Endometrial microvascular endothelial cells (primary cell): Measurements from ENCODE around the gene CYB561. TPM values are rescaled to one million over a fixed set of nuclear protein-coding genes. Genes with fewer than 3 reads are reported as not detected.
"Not testable (repeated sequence)": the region's sequence is repeated elsewhere in the genome, so short reads cannot be mapped to it uniquely, and the experiment has no call there.

Experiments used
- in situ Hi-C: cut with HindIII; loops from 2 replicates; pipeline ENCODE4 v1.10.0; 2017; ENCODE audit warnings: low sequenced_read_pairs, low pct_unique_long_range_greater_than_20kb; ENCODE audit errors: inconsistent ontology term
- total RNA-seq: library from RNA; depleted of rRNA; stranded (reverse); fragments of >200 nt; gene quantifications from one replicate; pipeline ENCODE4 v1.2.3, GENCODE V29; 2015; ENCODE audit errors: inconsistent ontology term

Gene CYB561
- total RNA-seq, 1 donor from 2014 or later, result 17.2 TPM

DNA sequence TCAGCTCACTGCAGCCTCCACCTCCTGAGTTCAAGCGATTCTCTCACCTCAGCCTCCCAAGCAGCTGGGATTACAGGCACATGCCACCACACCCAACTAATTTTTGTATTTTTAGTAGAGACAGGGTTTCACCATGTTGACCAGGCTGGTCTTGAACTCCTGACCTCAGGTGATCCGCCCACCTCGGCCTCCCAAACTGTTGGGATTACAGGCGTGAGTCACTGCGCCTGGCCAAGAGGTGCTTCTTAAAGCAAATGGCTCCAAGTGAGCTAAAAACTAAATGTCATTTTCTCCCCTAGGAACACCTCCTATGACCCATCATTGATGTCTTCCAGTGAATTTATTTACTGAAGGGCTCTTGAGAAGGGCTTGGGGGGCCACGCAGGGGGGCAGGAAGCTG lies 8.3 kb upstream of the CYB561 start:
- in situ Hi-C loops, result not testable (repeated sequence)

DNA sequence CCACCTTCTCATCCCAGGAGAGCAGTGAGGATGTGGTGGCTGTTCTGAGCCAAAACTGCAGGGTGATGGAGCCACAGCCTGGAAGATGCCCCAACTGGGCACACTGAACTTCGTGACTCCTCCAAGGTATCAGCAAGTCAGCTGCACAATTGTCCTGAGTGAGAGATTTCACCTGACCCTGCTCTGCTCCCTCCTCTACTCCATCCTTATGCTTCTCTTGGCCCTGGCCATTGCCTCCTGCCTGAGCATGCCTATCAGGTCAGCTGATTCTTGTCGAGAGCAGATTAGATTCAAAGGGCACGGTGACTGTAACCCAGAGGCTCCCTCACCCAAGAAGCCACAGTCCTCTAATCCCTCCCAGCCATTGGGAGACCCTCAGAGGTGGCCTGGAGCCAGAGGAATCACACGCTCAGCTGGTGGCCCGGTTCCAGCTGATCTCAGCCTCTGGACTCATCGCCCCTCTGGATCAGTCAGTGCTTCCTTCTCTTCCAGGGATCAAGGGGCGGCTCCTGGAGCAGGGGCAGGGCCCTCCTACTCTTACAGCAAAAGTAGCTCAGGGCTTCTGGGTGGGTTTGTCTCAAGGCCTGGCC lies 7.0 kb upstream of the CYB561 start:
- in situ Hi-C loops, result no loop called here

DNA sequence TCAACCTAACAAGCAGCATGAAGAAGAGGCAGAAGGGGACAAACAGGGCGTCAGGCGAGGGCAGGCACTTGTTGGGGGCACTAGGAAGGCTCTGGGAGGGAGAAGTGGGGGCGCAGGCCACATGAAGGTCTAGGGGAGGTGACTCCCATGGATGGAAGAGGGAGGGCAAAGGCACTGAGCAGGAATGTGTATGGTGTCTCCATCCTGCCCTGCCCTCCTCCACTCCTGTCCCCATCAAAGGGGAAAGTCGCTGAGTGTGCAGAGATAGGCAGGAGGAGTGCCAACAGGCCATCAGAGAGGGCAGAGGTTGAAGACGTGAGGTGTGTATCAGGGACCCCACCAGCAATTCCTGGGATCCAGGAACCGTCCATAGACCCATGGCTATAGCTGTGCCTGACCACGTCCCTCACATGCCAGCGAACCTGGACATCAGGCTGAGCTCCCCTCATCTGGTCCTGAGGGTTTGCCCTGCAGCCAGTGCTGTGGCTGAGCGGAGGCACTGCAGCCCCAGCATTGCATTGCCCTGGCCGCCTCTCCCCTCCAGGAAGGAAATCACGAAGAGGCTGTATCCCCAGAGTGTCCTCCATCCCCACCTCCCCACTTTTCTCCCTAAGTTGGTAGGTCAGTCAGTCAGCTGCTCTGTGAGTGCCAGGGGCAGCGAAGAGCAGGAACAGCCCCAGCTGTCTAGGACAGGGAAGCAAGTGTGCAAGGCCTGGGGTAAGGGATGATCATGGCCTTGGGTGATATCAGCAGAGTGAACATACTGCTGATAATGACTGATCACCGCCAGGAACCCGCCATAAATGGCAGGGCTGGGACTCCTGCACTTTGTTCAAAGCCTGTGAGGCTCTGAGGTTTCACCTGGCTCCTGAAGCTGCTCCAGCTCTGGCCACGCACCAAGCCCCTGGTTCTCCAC lies 6.2 kb upstream of the CYB561 start:
- in situ Hi-C loops, result no loop called here

DNA sequence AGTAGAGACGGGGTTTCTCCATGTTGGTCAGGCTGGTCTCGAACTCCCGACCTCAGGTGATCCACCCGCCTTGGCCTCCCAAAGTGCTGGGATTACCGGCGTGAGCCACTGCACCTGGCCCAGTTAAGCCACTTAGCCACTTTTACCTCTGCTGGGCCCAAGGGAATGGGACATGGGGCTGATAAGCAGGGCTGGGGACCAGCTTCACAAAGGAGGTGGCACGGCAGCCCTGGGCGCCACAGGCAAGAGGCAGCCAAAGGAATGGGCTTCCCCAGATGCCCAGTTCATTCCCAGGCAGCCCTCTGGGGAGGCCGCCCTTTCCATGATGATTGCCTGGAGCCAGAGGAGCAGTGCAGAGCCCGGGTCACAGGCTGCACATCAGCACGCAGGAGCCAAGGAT lies 5.0 kb upstream of the CYB561 start:
- in situ Hi-C loops, result no loop called here

DNA sequence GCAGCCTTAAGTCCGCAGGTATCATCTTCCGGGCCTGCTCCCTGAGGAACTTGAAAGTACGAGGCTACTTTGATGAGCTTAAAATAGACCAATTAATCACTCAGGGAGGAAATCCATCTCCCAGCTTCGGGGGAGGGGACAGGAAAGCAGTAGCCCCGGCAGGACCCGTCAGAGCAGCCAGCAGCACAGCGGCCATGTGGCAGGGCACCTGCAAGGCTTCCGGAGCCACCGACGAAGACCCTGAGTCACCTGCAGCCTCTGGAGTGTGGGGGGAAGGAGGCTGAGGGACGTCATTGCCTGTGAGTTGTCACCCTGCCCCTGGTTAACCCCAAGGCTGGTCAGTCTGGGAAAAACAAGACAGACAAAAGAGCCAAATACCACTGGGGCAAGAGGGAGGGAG lies 4.4 kb upstream of the CYB561 start:
- in situ Hi-C loops, result no loop called here

DNA sequence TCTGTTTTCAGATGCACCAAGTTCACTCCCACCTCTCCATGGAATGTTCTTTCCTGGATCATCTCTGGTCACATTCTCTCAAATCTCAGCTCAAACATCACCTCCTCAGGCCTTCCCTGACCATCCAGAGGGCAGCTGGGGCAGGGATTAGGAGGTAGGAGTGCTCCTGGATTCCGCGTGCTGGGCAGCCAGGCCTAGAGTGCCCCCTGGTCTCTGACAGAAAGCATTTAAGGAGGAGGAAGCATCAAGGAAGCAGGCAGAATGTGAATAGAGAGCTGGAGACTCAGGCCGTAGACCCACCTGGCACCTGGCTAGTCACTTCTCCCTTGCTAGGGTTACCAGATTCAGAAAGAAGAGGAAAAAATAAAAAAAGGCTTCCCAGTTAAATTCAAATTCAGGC lies 2.5 kb upstream of the CYB561 start:
- in situ Hi-C loops, result loop anchor here (25.0 kb wide), 1 partner anchor 139 kb away; no protein-coding TSS in a partner anchor

DNA sequence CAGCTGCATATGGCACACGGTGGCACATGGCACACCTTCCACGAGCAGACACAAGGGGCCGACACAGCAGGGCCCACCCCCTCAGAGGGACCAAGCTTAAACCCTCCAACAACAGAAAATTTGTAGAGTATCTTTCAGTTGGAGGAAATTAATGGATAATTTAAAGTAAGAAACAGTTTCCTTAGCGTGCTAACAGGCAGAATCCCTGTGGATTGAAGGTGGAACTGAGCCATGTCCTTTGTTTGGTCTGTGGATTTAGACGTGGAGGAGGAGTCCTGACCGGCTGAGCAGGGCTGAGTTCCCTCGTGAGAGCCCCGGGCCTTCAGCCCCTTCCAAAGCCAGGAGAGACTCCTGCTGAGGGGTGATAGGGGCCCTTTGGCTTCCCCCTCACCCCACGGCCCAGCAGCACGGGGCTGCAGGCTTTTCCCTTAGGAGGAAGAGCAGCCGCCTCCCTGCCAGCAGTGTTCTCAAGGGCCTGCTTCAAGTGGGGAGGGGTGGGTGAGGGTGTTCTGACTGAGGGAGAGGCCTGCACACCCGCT lies 1.4 kb upstream of the CYB561 start:
- in situ Hi-C loops, result loop anchor here (25.0 kb wide), 1 partner anchor 140 kb away; no protein-coding TSS in a partner anchor

DNA sequence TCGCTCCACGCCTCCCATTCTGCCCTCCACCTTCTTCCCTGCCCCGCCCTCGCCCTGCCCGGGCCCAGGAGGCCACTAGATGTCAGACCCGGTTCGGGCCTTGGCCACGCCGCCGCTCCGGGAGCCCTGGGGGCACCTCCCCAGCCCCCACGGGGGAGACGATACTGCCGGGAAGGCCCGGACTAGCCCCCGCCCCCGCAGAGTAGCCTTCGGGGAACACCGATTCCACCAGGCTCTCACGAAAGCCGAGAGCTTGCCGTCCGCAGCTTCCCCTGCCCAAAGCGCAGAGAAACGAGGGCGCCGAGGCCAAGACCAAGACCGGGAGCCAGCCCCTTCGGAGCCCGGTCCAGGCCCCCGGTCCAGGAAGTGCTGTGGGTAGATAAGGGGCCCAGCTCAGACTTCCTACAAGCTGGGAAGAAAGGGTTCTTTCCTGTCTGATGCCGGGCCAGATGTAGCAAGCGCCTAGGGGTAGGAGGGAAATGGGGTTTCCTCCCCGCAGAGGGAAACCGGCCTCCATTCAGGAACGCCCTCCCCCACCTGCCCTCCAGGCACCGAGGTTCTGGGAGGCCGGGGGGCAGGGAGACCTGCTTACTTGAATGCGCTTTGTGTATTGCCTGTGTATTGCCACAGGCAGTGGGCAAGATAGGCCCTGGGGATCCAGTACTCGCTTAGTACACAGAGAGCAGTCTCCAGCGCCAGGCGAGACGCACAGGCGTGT lies 806 bp upstream of the CYB561 start:
- in situ Hi-C loops, result loop anchor here (25.0 kb wide), 1 partner anchor 140 kb away; no protein-coding TSS in a partner anchor

DNA sequence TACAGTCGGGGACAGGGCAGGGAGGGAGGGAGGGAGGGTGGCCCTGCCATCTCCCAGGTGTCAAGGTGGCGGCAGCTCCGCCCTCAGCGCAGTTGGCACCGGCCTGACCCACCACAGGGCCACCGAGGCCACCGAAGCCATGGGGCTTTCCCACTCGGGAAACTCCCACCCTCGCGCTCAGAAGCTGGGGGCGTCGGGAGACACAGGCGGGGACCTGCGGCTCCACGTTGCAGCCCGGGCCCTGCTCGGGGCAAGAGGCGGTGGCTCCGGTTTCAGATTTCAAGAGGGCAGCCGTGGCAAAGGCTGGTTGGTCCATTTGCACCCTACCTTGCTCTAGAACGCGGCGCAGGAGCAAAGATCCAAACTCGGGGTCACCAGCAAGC lies 544 bp downstream of the CYB561 start:
- in situ Hi-C loops, result loop anchor here (25.0 kb wide), 1 partner anchor 142 kb away; no protein-coding TSS in a partner anchor

DNA sequence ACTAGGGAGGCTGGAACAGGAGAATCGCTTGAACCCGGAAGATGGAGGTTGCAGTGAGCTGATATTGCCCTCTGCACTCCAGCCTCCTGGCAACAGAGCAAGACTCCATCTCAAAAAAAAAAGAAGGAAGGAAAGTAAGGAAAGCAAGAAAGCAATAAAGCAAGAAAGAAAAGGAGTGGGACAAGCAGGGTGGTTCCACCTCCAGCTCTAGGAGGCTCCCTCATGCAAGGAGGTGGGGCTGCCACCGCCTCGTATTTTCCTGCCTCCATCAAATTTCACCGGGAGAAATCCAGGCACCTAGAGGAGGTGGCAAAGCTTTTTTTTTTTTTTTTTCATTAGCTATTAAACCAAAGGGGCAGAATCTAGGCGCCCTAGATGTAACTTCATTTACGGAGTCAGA lies 1.0 kb downstream of the CYB561 start:
- in situ Hi-C loops, result loop anchor here (25.0 kb wide), 1 partner anchor 142 kb away; no protein-coding TSS in a partner anchor

DNA sequence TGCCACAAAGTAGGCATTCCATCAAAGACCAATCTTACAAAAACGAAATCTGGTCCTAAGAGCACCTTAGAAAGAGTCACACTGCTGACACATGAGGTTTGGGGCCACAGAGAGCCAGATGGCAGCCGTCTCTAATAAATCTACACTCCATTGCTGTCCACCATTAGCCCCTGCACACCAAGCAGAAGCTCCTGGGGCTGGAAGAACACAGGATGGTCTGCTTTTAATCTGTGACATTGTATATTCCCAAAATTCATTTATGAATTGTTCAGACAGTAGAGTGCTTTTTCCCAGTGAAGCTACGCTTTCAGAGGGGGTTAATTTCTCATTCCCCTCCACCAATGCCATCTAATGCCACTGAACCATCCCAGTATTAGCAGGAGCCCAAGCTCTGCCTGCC lies 1.6 kb downstream of the CYB561 start:
- in situ Hi-C loops, result loop anchor here (25.0 kb wide), 1 partner anchor 143 kb away; no protein-coding TSS in a partner anchor

DNA sequence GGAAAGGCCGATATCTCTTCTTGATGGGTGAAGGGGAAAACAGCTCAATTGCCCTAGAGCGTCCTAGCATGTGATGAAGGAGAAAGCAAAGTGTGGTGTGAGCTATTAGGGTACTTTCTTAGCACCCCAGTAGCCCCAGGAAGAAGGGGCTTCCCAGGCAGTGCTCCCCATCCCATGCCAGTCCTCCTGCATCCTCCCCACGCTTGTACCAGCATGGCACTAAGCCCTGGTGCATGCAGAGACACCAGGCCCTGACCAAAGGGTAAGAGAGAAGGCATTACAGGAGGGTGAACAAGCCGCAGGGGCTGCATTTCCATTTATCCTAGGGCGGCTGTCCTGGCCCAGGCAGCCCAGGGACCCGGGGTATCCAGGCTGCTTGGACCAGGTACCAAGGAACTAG lies 3.1 kb downstream of the CYB561 start:
- in situ Hi-C loops, result loop anchor here (25.0 kb wide), 1 partner anchor 144 kb away; no protein-coding TSS in a partner anchor

DNA sequence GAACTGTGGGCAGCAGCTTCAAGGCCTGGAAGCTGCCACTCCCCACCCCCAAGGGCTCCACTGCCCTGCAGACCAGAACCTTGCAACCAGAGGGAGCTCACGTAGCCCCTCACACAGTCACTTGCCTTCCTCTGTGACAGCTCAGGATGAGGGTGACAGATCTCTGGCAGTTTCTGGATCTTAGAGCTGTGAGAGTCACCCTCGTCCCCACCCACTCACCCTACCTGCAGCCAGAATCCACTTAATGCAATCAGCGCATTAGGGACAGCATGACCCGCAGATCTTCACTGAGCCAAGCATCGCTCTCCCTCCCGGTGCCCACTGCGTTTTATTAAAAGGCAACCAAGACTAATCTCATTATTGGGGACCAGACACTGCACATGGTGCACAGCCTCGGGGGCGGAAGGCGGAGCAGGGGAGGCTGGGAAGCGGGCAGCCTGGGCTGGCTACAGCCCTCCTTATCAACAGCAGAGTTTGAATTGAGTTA lies 3.5 kb downstream of the CYB561 start:
- in situ Hi-C loops, result loop anchor here (25.0 kb wide), 1 partner anchor 145 kb away; no protein-coding TSS in a partner anchor

DNA sequence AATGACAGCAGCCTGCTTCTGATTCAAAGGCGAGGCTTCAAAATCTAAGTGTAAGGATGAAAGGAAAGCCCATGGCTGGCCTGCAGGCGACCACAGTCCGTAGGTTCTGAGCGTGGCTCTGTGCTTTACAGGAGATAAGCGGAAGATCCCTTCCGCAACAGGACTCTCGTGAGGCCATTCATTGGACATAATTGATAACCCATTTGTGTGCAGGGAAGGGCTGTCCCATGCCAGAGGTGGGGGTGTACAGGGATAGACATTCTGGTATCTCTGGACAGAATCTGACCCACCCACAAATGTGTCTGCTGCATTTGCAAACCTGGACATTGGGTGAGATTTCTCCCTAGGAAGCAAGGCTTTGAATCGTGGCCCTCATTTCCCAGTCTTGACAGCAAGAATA lies 4.0 kb downstream of the CYB561 start:
- in situ Hi-C loops, result loop anchor here (25.0 kb wide), 1 partner anchor 145 kb away; no protein-coding TSS in a partner anchor

DNA sequence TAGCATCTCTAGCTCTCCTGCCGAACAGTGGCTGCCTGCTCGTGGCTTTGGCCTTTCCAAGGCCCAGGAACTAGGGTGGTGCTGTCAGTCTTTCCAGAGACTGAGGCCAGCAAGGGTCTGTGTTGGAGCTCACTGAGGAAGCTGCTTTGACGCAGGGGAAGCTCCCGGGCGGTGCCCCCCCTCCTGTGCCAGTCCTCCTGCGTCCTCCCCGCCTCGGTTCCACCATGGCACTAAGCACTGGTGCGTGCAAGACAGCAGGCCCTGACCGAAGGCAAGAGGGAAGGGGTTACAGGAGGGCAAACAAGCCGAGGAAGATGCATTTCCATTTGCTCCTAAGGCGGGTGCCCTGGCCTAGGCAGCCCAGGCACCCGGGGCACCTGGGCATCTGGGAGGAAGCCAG lies 4.5 kb downstream of the CYB561 start:
- in situ Hi-C loops, result loop anchor here (25.0 kb wide), 1 partner anchor 146 kb away; no protein-coding TSS in a partner anchor

DNA sequence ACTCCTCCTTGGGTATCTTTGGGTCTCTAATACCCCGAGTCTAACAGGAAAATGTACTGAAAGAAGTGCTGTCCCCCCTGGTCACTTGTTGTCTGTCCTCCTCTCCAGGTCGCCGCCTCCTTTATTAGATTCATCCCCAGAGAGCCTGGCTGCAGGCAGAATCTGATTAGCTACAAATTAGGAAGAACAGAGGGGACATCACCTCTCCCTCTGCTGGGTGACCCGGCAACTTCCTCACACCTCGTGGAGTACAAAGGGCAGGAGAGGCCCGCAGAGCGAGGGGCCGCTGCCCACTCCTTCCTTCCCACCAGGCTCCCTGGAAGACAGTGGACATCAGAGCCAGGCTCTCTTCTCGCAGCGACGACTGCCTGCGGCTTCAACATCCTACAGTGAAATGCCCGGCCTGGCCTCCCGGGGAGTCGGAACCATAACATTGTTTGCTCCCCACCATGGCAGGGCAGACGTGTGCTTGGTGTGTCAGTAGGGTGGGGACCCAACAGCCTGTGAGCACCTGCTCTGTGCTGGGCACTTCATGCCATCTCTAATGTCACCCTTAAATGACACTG lies 5.3 kb downstream of the CYB561 start:
- in situ Hi-C loops, result loop anchor here (25.0 kb wide), 1 partner anchor 146 kb away; no protein-coding TSS in a partner anchor

DNA sequence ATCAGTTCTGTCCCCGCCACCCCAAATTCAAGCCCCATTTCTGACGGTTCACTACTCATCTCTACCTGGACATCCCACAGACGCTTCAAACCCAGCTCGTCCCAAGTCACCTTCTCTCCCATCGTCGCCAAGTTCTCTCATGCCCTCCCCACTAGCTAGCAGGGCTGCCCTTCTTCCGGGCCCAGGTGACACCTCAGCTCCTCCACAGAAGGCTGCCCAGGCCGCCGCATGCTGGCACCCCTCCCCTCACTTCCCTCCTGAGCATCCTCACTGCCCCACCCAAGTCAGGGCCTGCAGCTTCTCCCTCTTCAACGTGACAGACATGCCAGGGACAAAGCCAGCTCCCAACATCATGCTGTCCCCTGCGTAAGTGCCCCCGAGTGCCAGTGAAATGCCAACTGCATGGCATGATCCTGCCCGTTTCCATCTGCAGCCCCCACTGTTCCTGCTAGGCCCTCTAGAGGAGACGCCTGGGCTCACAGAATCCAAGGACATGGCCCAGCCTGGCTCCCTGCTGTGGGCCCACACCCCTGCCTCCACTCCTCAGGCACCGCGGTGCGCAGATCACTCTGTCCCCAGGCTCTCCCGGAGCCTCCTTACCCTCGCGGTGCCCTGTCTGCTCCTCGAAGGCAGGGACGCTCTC lies 5.9 kb downstream of the CYB561 start:
- in situ Hi-C loops, result loop anchor here (25.0 kb wide), 1 partner anchor 147 kb away; no protein-coding TSS in a partner anchor

DNA sequence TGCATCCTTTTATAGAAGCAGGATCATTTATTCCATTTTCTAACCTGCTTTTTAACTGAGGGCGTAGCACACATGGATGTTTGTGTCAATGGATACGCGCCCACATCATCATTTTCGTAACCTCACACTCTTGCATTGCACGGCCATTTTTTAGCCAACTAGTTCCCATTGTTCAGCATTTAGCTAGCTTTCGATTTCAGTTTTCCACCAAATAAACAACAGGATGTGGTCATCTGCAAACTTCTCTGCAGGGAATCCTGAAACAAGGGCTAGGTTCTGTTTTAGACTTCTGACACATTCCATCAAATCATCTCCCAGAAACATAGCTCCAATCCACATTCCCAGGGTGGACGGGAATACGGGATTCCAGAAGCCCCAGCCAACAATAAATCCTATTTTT lies 6.4 kb downstream of the CYB561 start:
- in situ Hi-C loops, result loop anchor here (25.0 kb wide), 1 partner anchor 148 kb away; no protein-coding TSS in a partner anchor
